ENCODE measurements around the gene SYNCRIP. TPM values are rescaled to one million over a fixed set of nuclear protein-coding genes. Genes with fewer than 3 reads are reported as not detected.
"Not testable (repeated sequence)": the region's sequence is repeated elsewhere in the genome, so short reads cannot be mapped to it uniquely, and the experiment has no call there.

SYNCRIP gene
- total RNA-seq, 1 experiment from 2014 or later: 189 TPM

DNA sequence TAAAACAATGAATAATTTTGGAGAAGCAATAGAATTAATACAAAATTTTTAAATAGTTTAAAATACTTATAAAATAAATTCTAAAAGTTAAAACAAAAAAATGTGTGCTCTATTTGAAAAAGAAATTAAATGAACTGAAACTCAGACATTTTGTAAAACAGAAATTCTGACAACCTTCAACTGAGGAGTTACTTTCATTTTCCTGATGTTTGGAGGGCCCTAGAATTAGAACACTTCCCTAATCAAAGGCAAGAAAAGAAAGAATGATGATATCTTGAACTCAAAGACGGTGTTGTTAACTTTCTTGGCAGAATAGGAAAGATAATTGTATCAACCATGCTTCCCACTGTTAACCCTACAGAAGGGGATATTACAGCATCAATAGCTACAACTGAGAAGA lies 77.0 kb downstream of the SYNCRIP start (continued):
- no peak for TF ChIP-seq CEBPB (IDR thresholded peaks at IDR 0.05; ENCODE audit: low read depth)
- no peak for TF ChIP-seq EZH2 (IDR thresholded peaks at IDR 0.05)

DNA sequence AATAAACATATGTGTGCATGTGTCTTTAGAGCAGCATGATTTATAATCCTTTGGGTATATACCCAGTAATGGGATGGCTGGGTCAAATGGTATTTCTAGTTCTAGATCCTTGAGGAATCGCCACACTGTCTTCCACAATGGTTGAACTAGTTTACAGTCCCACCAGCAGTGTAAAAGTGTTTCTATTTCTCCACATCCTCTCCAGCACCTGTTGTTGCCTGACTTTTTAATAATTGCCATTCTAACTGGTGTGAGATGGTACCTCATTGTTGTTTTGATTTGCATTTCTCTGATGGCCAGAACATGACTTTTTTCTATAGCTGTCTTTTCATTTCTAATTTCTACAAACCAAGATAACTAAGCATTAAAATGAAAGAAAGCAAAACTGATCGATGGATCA lies 78.5 kb downstream of the SYNCRIP start:
- H3K36me3 ChIP-seq (ENCODE audit: control insufficient read depth in 1 of 2, insufficient read depth in 2 of 2, low read length in 2 of 2); H3K9ac ChIP-seq (ENCODE audit: low read length); H3K4me2 ChIP-seq (ENCODE audit: low read length); H3K4me1 ChIP-seq (ENCODE audit: control insufficient read depth in 1 of 2, insufficient read depth in 2 of 2, low read length in 2 of 2); H3K9me2 ChIP-seq (ENCODE audit: insufficient read depth); intact Hi-C loops (cut with micrococcal nuclease); BruUV-seq (replicated peaks); DNase-seq (ENCODE audit: low read depth, low spot score); H3K4me3 ChIP-seq (replicated peaks in 1 of 2; ENCODE audit: low read depth in 1 of 2, low read length in 2 of 2); H2AFZ ChIP-seq (ENCODE audit: low read depth, low read length, poor library complexity, severe bottlenecking); H3K79me2 ChIP-seq (ENCODE audit: insufficient read depth, low read length); H3K9me3 ChIP-seq (ENCODE audit: control insufficient read depth in 1 of 2, insufficient read depth in 1 of 2, low read depth in 1 of 2, low read length in 2 of 2); H3K27me3 ChIP-seq (ENCODE audit: insufficient read depth, low read length); H4K20me1 ChIP-seq (ENCODE audit: insufficient read depth); H3K27ac ChIP-seq (ENCODE audit: low read depth, low read length); RAD21 ChIA-PET (ENCODE audit: low non-redundant PET in 1 of 2, low total read pairs in 2 of 2, uncharacterized antibody in 2 of 2, unreplicated experiment in 2 of 2); ATAC-seq; CTCF ChIA-PET: not testable (repeated sequence)
- POLR2A ChIA-PET: interaction anchor here (0.6 kb wide), 1 partner anchor 38 kb away, joined by 3 read pairs; no protein-coding TSS in a partner anchor

Other genes with a start within 250 kb of the SYNCRIP start
- gene NT5E, start 192.8 kb downstream of the SYNCRIP start, total RNA-seq (2021; ENCODE audit: unreplicated experiment): 68.2 TPM
- 84.8 TPM for gene SNX14, start 49.0 kb downstream of the SYNCRIP start, total RNA-seq (2021; ENCODE audit: unreplicated experiment)

All from HCT116 (cell line).